ENCODE data around the gene SLC6A13.

GRCh38 chr12:291153-291723 is 28.6 kb upstream of the SLC6A13 start:
- TF ChIP-seq TAF1 (IDR thresholded peaks at IDR 0.05; ENCODE audit: borderline replicate concordance, low read depth, low read length) (no peak), POLR2A (IDR thresholded peaks at IDR 0.05; ENCODE audit: low read depth, low read length) (no peak)

Data from GM12892 (cell line).